Measurements from ENCODE around the gene BAD.

GRCh38 chr11:64259533-64260067, 24.9 kb downstream of the BAD start:
- TF ChIP-seq, protein P1, sequence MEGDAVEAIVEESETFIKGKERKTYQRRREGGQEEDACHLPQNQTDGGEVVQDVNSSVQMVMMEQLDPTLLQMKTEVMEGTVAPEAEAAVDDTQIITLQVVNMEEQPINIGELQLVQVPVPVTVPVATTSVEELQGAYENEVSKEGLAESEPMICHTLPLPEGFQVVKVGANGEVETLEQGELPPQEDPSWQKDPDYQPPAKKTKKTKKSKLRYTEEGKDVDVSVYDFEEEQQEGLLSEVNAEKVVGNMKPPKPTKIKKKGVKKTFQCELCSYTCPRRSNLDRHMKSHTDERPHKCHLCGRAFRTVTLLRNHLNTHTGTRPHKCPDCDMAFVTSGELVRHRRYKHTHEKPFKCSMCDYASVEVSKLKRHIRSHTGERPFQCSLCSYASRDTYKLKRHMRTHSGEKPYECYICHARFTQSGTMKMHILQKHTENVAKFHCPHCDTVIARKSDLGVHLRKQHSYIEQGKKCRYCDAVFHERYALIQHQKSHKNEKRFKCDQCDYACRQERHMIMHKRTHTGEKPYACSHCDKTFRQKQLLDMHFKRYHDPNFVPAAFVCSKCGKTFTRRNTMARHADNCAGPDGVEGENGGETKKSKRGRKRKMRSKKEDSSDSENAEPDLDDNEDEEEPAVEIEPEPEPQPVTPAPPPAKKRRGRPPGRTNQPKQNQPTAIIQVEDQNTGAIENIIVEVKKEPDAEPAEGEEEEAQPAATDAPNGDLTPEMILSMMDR (optimal IDR thresholded peaks at IDR 0.05 in 1 of 3, IDR thresholded peaks at IDR 0.05 in 1 of 3, conservative IDR thresholded peaks at IDR 0.05 in 1 of 3; ENCODE audit: extremely low read depth in 1 of 3, insufficient read depth in 2 of 3, low read length in 3 of 3) = no peak
- no peak for TF ChIP-seq EZH2 (IDR thresholded peaks at IDR 0.05; ENCODE audit: low read length)

Measured in keratinocyte (primary cell).